HCT116 (cell line): Measurements from ENCODE around the gene CECR2. TPM values are rescaled to one million over a fixed set of nuclear protein-coding genes. Genes with fewer than 3 reads are reported as not detected.

Experiments used
- ATAC-seq: fragments of 200-7000 bp; cut with Tn5 transposase; 2 replicates; pipeline ENCODE4 v1.9.1; 2020; ENCODE audit warnings: mild to moderate bottlenecking, moderate library complexity
- BruUV-seq: library from RNA; stranded (reverse); fragments of 400-500 nt; replicated peaks from 2 replicates; lab custom pipeline; 2021; lab: Mats Ljungman, UMichigan
- CTCF ChIA-PET: fragments of 300-600 bp; sonication (Branson Sonifier 250); formaldehyde crosslinking; loops from one replicate; lab custom pipeline; 2021; ENCODE audit warnings: antibody characterized with exemption; lab: Charles Lee
- POLR2A ChIA-PET: fragments of 300-600, 350-600 bp; sonication (Branson Sonifier 250); formaldehyde crosslinking; loops from one replicate; lab custom pipeline; 2021; ENCODE audit warnings: antibody characterized with exemption; lab: Charles Lee
- RAD21 ChIA-PET, 2 experiments: fragments of 300-600 bp; sonication (Branson Sonifier 250); formaldehyde crosslinking; loops; one replicate each; lab custom pipeline; 2023; ENCODE audit warnings: low total read pairs in 2 of 2; ENCODE audit not compliant: uncharacterized antibody in 2 of 2, unreplicated experiment in 2 of 2, low non-redundant PET in 1 of 2; lab: Charles Lee
- DNase-seq: peaks from one replicate; pipeline ENCODE4 v3.0.0-alpha.2; 2010; ENCODE audit warnings: low read depth, low spot score
- H2AFZ ChIP-seq: fragments of 200-600 bp; shearing (Covaris generic), sonication (generic); 2 replicates; pipeline ENCODE4 v1.6.1; 2017; ENCODE audit warnings: low read depth, mixed run types, mixed read lengths, antibody characterized with exemption, low read length; ENCODE audit not compliant: poor library complexity, severe bottlenecking
- H3K27ac ChIP-seq: 2 replicates; pipeline ENCODE4 v1.5.1; 2012; ENCODE audit warnings: low read depth, low read length
- H3K27me3 ChIP-seq: fragments of 200-600 bp; sonication (generic); 2 replicates; pipeline ENCODE4 v1.6.1; 2016; ENCODE audit warnings: mixed run types, low read length, mixed read lengths; ENCODE audit not compliant: insufficient read depth
- H3K36me3 ChIP-seq, 2 experiments: fragments of 200-500 bp in 1 of 2; fragments of 200-600 bp in 1 of 2; sonication (Bioruptor generic) in 1 of 2; sonication (generic) in 1 of 2; 2 replicates each; pipeline versions ENCODE4 v1.5.1 to v1.6.1; 2014 to 2016; ENCODE audit warnings: low read length in 2 of 2, inconsistent platforms in 1 of 2, mixed read lengths in 1 of 2, mixed run types in 1 of 2; ENCODE audit not compliant: insufficient read depth in 2 of 2, control insufficient read depth in 1 of 2
- H3K4me1 ChIP-seq, 2 experiments: fragments of 200-600 bp in 1 of 2; sonication (generic) in 1 of 2; 2 replicates each; pipeline versions ENCODE4 v1.5.1 to v1.6.1; 2012 to 2017; ENCODE audit warnings: low read length in 2 of 2, inconsistent platforms in 1 of 2, mild to moderate bottlenecking in 1 of 2, mixed read lengths in 1 of 2, mixed run types in 1 of 2, moderate library complexity in 1 of 2; ENCODE audit not compliant: insufficient read depth in 2 of 2, control insufficient read depth in 1 of 2
- H3K4me2 ChIP-seq: fragments of 200-600 bp; sonication (generic); 2 replicates; pipeline ENCODE4 v1.6.1; 2017; ENCODE audit warnings: mixed run types, low read length, mixed read lengths
- H3K4me3 ChIP-seq, 2 experiments: fragments of 200-600 bp in 1 of 2; sonication (generic) in 1 of 2; replicated peaks in 1 of 2; 2 replicates each; pipeline ENCODE4 v1.5.1; 2011 to 2016; ENCODE audit warnings: low read length in 2 of 2, control low read depth in 1 of 2, low read depth in 1 of 2, mild to moderate bottlenecking in 1 of 2, mixed read lengths in 1 of 2, mixed run types in 1 of 2
- H3K79me2 ChIP-seq: fragments of 200-600 bp; sonication (generic); 2 replicates; pipeline ENCODE4 v1.6.1; 2017; ENCODE audit warnings: mild to moderate bottlenecking, mixed run types, low read length, moderate library complexity, mixed read lengths; ENCODE audit not compliant: insufficient read depth
- H3K9ac ChIP-seq: fragments of 200-600 bp; sonication (generic); 2 replicates; pipeline ENCODE4 v1.6.1; 2016; ENCODE audit warnings: low read length, mixed read lengths
- H3K9me2 ChIP-seq: fragments of 200-600 bp; sonication (generic), shearing (Covaris generic); 2 replicates; pipeline ENCODE4 v1.6.1; 2017; ENCODE audit warnings: mixed run types, mild to moderate bottlenecking, moderate library complexity; ENCODE audit not compliant: insufficient read depth
- H3K9me3 ChIP-seq, 2 experiments: fragments of 200-500 bp in 1 of 2; fragments of 200-600 bp in 1 of 2; sonication (Bioruptor generic) in 1 of 2; sonication (generic) in 1 of 2; 2 replicates each; pipeline ENCODE4 v1.6.1; 2014 to 2017; ENCODE audit warnings: low read length in 2 of 2, mixed read lengths in 2 of 2, inconsistent platforms in 1 of 2, low read depth in 1 of 2, mild to moderate bottlenecking in 1 of 2, mixed run types in 1 of 2, moderate library complexity in 1 of 2; ENCODE audit not compliant: control insufficient read depth in 1 of 2, insufficient read depth in 1 of 2
- H4K20me1 ChIP-seq: fragments of 200-600 bp; sonication (generic), shearing (Covaris generic); 2 replicates; pipeline ENCODE4 v1.6.1; 2017; ENCODE audit warnings: mixed run types, mild to moderate bottlenecking, moderate library complexity; ENCODE audit not compliant: insufficient read depth
- ATF3 ChIP-seq: IDR thresholded peaks from 2 replicates; pipeline ENCODE4 v1.6.1; 2012
- CBX3 ChIP-seq: IDR thresholded peaks from 2 replicates; pipeline ENCODE4 v1.6.1; 2012; ENCODE audit warnings: low read depth
- CEBPB ChIP-seq: IDR thresholded peaks from 2 replicates; pipeline ENCODE4 v1.6.1; 2012; ENCODE audit warnings: low read depth
- EGR1 ChIP-seq: IDR thresholded peaks from 2 replicates; pipeline ENCODE4 v1.6.1; 2012; ENCODE audit warnings: low read depth
- ELF1 ChIP-seq: IDR thresholded peaks from 2 replicates; pipeline ENCODE4 v1.6.1; 2012; ENCODE audit warnings: low read depth, borderline replicate concordance
- EZH2 ChIP-seq: fragments of 200-600 bp; sonication (generic); IDR thresholded peaks from 2 replicates; pipeline ENCODE4 v1.6.1; 2017; ENCODE audit warnings: antibody characterized with exemption, mixed run types
- EZH2phosphoT487 ChIP-seq: fragments of 200-600 bp; IDR thresholded peaks from 2 replicates; pipeline ENCODE4 v1.6.1; 2018; ENCODE audit warnings: antibody characterized with exemption, borderline replicate concordance
- JUND ChIP-seq: IDR thresholded peaks from 2 replicates; pipeline ENCODE4 v1.6.1; 2012
- POLR2A ChIP-seq: IDR thresholded peaks from 2 replicates; pipeline ENCODE4 v1.7.0; 2011; ENCODE audit warnings: borderline replicate concordance; ENCODE audit not compliant: insufficient read depth, insufficient read length; ENCODE audit errors: extremely low read depth
- POLR2AphosphoS5 ChIP-seq: IDR thresholded peaks from 2 replicates; pipeline ENCODE4 v1.6.1; 2011; ENCODE audit warnings: mild to moderate bottlenecking, low read depth, low read length, moderate library complexity
- RAD21 ChIP-seq: IDR thresholded peaks from 2 replicates; pipeline ENCODE4 v1.6.1; 2012; ENCODE audit warnings: low read depth, mild to moderate bottlenecking
- SIN3A ChIP-seq: IDR thresholded peaks from 2 replicates; pipeline ENCODE4 v1.6.1; 2012; ENCODE audit warnings: low read depth
- SP1 ChIP-seq: IDR thresholded peaks from 2 replicates; pipeline ENCODE4 v1.6.1; 2012; ENCODE audit warnings: low read depth
- SRF ChIP-seq: IDR thresholded peaks from 2 replicates; pipeline ENCODE4 v1.6.1; 2012; ENCODE audit warnings: low read depth
- TCF7L2 ChIP-seq: IDR thresholded peaks from 2 replicates; pipeline ENCODE4 v1.7.0; 2011; ENCODE audit warnings: borderline replicate concordance, inconsistent platforms; ENCODE audit not compliant: insufficient read depth, insufficient read length; ENCODE audit errors: extremely low read depth
- ZBTB33 ChIP-seq: IDR thresholded peaks from 2 replicates; pipeline ENCODE4 v1.6.1; 2011; ENCODE audit warnings: mild to moderate bottlenecking, low read length, moderate library complexity; ENCODE audit not compliant: insufficient replicate concordance; ENCODE audit errors: extremely low read depth
- ZFX ChIP-seq: fragments of 450-650 bp; IDR thresholded peaks from 2 replicates; pipeline ENCODE4 v1.6.1; 2017
- ZNF274 ChIP-seq: fragments of 200-500 bp; sonication (Bioruptor generic); IDR thresholded peaks from 2 replicates; pipeline ENCODE4 v1.6.1; 2014; ENCODE audit warnings: mild to moderate bottlenecking, low read depth, low read length, inconsistent platforms
- intact Hi-C: fragments of 100-400 bp; cut with micrococcal nuclease; formaldehyde crosslinking; loops from 2 replicates; pipeline ENCODE4 v1.10.0; 2022
- total RNA-seq: library from RNA; stranded (reverse); gene quantifications from one replicate; pipeline ENCODE4 v1.2.1, GENCODE V29; 2021; ENCODE audit not compliant: unreplicated experiment
- TF ChIP-seq, protein P1 (sequence below): IDR thresholded peaks from 2 replicates; pipeline ENCODE4 v1.6.1; 2012; ENCODE audit warnings: low read depth
- TF ChIP-seq, protein P2 (sequence below), 3 experiments: fragments of 200-600 bp in 1 of 3; sonication (generic) in 1 of 3; IDR thresholded peaks in 2 of 3; conservative IDR thresholded peaks in 1 of 3; 2 replicates each; pipeline ENCODE4 v1.5.1; 2012 to 2017; ENCODE audit warnings: low read depth in 2 of 3, low read length in 2 of 3, antibody characterized with exemption in 1 of 3, borderline replicate concordance in 1 of 3, control low read depth in 1 of 3, mild to moderate bottlenecking in 1 of 3, mixed read lengths in 1 of 3, mixed run types in 1 of 3, moderate library complexity in 1 of 3; ENCODE audit not compliant: insufficient read depth in 1 of 3

CECR2 gene
- total RNA-seq, 1 experiment from 2014 or later, result 6.0 TPM

- H3K79me2 ChIP-seq, result no peaks in the 10 kb centered on the region
- H3K9me2 ChIP-seq, result no peaks in the 10 kb centered on the region
- H4K20me1 ChIP-seq, result no peaks in the 10 kb centered on the region
- H3K9ac ChIP-seq, result no peak overlapping the region
- ChIA-PET CTCF (interaction anchor here (1.2 kb wide), 1 partner anchor 8 kb away, joined by 3 read pairs; no protein-coding TSS in a partner anchor), RAD21 (no interaction called here), POLR2A (no interaction called here)
- no peaks in the 10 kb centered on the region for H3K36me3 ChIP-seq
- no peak overlapping the region for H3K4me3 ChIP-seq
- H3K27ac ChIP-seq, result no peak overlapping the region
- TF ChIP-seq EGR1 (no peak), SP1 (no peak), TCF7L2 (no peak), EZH2 (no peak), ZFX (no peak), SIN3A (no peak), EZH2phosphoT487 (no peak), ZNF274 (no peak), CEBPB (no peak), POLR2A (no peak), SRF (no peak), POLR2AphosphoS5 (no peak), ZBTB33 (no peak), ELF1 (no peak), RAD21 (no peak), JUND (no peak), CBX3 (no peak), ATF3 (no peak)
- TF ChIP-seq, protein P1, sequence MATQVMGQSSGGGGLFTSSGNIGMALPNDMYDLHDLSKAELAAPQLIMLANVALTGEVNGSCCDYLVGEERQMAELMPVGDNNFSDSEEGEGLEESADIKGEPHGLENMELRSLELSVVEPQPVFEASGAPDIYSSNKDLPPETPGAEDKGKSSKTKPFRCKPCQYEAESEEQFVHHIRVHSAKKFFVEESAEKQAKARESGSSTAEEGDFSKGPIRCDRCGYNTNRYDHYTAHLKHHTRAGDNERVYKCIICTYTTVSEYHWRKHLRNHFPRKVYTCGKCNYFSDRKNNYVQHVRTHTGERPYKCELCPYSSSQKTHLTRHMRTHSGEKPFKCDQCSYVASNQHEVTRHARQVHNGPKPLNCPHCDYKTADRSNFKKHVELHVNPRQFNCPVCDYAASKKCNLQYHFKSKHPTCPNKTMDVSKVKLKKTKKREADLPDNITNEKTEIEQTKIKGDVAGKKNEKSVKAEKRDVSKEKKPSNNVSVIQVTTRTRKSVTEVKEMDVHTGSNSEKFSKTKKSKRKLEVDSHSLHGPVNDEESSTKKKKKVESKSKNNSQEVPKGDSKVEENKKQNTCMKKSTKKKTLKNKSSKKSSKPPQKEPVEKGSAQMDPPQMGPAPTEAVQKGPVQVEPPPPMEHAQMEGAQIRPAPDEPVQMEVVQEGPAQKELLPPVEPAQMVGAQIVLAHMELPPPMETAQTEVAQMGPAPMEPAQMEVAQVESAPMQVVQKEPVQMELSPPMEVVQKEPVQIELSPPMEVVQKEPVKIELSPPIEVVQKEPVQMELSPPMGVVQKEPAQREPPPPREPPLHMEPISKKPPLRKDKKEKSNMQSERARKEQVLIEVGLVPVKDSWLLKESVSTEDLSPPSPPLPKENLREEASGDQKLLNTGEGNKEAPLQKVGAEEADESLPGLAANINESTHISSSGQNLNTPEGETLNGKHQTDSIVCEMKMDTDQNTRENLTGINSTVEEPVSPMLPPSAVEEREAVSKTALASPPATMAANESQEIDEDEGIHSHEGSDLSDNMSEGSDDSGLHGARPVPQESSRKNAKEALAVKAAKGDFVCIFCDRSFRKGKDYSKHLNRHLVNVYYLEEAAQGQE, result no peak
- TF ChIP-seq, protein P2, sequence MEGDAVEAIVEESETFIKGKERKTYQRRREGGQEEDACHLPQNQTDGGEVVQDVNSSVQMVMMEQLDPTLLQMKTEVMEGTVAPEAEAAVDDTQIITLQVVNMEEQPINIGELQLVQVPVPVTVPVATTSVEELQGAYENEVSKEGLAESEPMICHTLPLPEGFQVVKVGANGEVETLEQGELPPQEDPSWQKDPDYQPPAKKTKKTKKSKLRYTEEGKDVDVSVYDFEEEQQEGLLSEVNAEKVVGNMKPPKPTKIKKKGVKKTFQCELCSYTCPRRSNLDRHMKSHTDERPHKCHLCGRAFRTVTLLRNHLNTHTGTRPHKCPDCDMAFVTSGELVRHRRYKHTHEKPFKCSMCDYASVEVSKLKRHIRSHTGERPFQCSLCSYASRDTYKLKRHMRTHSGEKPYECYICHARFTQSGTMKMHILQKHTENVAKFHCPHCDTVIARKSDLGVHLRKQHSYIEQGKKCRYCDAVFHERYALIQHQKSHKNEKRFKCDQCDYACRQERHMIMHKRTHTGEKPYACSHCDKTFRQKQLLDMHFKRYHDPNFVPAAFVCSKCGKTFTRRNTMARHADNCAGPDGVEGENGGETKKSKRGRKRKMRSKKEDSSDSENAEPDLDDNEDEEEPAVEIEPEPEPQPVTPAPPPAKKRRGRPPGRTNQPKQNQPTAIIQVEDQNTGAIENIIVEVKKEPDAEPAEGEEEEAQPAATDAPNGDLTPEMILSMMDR (IDR thresholded peaks at IDR 0.05 in 2 of 3, conservative IDR thresholded peaks at IDR 0.05 in 1 of 3; ENCODE audit: borderline replicate concordance in 1 of 3, insufficient read depth in 1 of 3, low read depth in 2 of 3, low read length in 2 of 3), result no peak
- H3K27me3 ChIP-seq, result no peaks in the 10 kb centered on the region
- no peak for ATAC-seq
- no peak for DNase-seq
- no TSS peak for BruUV-seq
- H3K4me2 ChIP-seq, result no peak overlapping the region
- intact Hi-C loops, result no loop called here
- no peak overlapping the region for H2AFZ ChIP-seq
- no peaks in the 10 kb centered on the region for H3K9me3 ChIP-seq
- no peaks in the 10 kb centered on the region for H3K4me1 ChIP-seq
These were observed 124.2 kb downstream of the CECR2 start for GRCh38 chr22:17493419-17493981.
